ENCODE measurements around the gene PRKG1.

DNA sequence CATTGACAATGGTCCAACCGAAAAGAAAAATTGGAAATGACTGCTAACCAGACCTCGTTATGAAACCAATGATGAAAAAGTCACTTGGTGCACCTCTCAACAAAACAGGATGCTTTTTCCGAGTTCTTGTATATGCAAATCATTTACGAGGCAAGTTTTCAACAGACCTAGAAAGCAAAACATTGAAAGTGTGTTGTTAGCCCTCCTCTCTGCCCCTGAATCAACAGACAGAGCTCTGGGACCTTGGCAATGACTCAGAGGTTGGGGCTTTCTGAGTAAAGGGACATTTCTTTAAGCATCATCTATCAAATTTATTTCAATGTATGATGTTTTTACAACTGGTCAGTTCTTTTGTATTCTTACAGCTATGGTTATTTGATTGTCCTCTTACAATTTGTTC, 1223.5 kb downstream of the PRKG1 start:
- no peak for TF ChIP-seq CREB1 (CRISPR knock-in tag; IDR thresholded peaks at IDR 0.05)
- TF ChIP-seq, protein P1, sequence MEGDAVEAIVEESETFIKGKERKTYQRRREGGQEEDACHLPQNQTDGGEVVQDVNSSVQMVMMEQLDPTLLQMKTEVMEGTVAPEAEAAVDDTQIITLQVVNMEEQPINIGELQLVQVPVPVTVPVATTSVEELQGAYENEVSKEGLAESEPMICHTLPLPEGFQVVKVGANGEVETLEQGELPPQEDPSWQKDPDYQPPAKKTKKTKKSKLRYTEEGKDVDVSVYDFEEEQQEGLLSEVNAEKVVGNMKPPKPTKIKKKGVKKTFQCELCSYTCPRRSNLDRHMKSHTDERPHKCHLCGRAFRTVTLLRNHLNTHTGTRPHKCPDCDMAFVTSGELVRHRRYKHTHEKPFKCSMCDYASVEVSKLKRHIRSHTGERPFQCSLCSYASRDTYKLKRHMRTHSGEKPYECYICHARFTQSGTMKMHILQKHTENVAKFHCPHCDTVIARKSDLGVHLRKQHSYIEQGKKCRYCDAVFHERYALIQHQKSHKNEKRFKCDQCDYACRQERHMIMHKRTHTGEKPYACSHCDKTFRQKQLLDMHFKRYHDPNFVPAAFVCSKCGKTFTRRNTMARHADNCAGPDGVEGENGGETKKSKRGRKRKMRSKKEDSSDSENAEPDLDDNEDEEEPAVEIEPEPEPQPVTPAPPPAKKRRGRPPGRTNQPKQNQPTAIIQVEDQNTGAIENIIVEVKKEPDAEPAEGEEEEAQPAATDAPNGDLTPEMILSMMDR (IDR thresholded peaks at IDR 0.05), result no peak
- no peak for TF ChIP-seq ZBTB21 (CRISPR knock-in tag; IDR thresholded peaks at IDR 0.05; ENCODE audit: borderline replicate concordance)
- TF ChIP-seq, protein P2, sequence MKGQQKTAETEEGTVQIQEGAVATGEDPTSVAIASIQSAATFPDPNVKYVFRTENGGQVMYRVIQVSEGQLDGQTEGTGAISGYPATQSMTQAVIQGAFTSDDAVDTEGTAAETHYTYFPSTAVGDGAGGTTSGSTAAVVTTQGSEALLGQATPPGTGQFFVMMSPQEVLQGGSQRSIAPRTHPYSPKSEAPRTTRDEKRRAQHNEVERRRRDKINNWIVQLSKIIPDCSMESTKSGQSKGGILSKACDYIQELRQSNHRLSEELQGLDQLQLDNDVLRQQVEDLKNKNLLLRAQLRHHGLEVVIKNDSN (CRISPR knock-in tag; IDR thresholded peaks at IDR 0.05), result no peak
- TF ChIP-seq, protein P3, sequence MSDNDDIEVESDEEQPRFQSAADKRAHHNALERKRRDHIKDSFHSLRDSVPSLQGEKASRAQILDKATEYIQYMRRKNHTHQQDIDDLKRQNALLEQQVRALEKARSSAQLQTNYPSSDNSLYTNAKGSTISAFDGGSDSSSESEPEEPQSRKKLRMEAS (CRISPR knock-in tag; IDR thresholded peaks at IDR 0.05), result no peak
- TF ChIP-seq, protein P4, sequence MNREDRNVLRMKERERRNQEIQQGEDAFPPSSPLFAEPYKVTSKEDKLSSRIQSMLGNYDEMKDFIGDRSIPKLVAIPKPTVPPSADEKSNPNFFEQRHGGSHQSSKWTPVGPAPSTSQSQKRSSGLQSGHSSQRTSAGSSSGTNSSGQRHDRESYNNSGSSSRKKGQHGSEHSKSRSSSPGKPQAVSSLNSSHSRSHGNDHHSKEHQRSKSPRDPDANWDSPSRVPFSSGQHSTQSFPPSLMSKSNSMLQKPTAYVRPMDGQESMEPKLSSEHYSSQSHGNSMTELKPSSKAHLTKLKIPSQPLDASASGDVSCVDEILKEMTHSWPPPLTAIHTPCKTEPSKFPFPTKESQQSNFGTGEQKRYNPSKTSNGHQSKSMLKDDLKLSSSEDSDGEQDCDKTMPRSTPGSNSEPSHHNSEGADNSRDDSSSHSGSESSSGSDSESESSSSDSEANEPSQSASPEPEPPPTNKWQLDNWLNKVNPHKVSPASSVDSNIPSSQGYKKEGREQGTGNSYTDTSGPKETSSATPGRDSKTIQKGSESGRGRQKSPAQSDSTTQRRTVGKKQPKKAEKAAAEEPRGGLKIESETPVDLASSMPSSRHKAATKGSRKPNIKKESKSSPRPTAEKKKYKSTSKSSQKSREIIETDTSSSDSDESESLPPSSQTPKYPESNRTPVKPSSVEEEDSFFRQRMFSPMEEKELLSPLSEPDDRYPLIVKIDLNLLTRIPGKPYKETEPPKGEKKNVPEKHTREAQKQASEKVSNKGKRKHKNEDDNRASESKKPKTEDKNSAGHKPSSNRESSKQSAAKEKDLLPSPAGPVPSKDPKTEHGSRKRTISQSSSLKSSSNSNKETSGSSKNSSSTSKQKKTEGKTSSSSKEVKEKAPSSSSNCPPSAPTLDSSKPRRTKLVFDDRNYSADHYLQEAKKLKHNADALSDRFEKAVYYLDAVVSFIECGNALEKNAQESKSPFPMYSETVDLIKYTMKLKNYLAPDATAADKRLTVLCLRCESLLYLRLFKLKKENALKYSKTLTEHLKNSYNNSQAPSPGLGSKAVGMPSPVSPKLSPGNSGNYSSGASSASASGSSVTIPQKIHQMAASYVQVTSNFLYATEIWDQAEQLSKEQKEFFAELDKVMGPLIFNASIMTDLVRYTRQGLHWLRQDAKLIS (CRISPR knock-in tag; IDR thresholded peaks at IDR 0.05; ENCODE audit: borderline replicate concordance), result no peak
- no peak for TF ChIP-seq TEAD4 (CRISPR knock-in tag; IDR thresholded peaks at IDR 0.05)
- TF ChIP-seq, protein P5, sequence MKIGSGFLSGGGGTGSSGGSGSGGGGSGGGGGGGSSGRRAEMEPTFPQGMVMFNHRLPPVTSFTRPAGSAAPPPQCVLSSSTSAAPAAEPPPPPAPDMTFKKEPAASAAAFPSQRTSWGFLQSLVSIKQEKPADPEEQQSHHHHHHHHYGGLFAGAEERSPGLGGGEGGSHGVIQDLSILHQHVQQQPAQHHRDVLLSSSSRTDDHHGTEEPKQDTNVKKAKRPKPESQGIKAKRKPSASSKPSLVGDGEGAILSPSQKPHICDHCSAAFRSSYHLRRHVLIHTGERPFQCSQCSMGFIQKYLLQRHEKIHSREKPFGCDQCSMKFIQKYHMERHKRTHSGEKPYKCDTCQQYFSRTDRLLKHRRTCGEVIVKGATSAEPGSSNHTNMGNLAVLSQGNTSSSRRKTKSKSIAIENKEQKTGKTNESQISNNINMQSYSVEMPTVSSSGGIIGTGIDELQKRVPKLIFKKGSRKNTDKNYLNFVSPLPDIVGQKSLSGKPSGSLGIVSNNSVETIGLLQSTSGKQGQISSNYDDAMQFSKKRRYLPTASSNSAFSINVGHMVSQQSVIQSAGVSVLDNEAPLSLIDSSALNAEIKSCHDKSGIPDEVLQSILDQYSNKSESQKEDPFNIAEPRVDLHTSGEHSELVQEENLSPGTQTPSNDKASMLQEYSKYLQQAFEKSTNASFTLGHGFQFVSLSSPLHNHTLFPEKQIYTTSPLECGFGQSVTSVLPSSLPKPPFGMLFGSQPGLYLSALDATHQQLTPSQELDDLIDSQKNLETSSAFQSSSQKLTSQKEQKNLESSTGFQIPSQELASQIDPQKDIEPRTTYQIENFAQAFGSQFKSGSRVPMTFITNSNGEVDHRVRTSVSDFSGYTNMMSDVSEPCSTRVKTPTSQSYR (CRISPR knock-in tag; IDR thresholded peaks at IDR 0.05), result no peak

Data from WTC11 (cell line).